Type B pancreatic cell (in vitro differentiated cells): Measurements from ENCODE around the gene PTPN22. TPM values are rescaled to one million over a fixed set of nuclear protein-coding genes. Genes with fewer than 3 reads are reported as not detected.

Source experiments
- DNase-seq: peaks from one replicate; pipeline ENCODE4 v3.0.0; 2021; ENCODE audit warnings: mixed read lengths; ENCODE audit not compliant: unreplicated experiment; ENCODE audit errors: extremely low spot score
- H3K27ac Mint-ChIP-seq: 2 replicates; pipeline ENCODE4 v1.8.0; 2021; ENCODE audit warnings: mild to moderate bottlenecking, mixed read lengths
- H3K27me3 Mint-ChIP-seq: 2 replicates; pipeline ENCODE4 v1.8.0; 2021; ENCODE audit warnings: mixed read lengths
- H3K36me3 Mint-ChIP-seq: 2 replicates; pipeline ENCODE4 v1.8.0; 2021; ENCODE audit warnings: mixed read lengths
- H3K4me1 Mint-ChIP-seq: one replicate; pipeline ENCODE4 v1.8.0; 2021; ENCODE audit warnings: mixed read lengths; ENCODE audit not compliant: unreplicated experiment
- H3K4me3 Mint-ChIP-seq: 2 replicates; pipeline ENCODE4 v1.8.0; 2021; ENCODE audit warnings: mild to moderate bottlenecking, mixed read lengths
- H3K9me3 Mint-ChIP-seq: 2 replicates; pipeline ENCODE4 v1.8.0; 2021; ENCODE audit warnings: mixed read lengths
- CTCF ChIP-seq: fragments of 200-600 bp; sonication (generic); conservative IDR thresholded peaks from 2 replicates; pipeline ENCODE4 v1.5.0; 2021; ENCODE audit warnings: antibody characterized with exemption, mild to moderate bottlenecking
- total RNA-seq: library from RNA; stranded (reverse); gene quantifications from 2 replicates; pipeline ENCODE4 v1.2.1, GENCODE V29; 2021; ENCODE audit warnings: low replicate concordance

PTPN22 gene
- total RNA-seq, 1 donor from 2014 or later, result not detected

- no peak overlapping the region for H3K4me3 Mint-ChIP-seq
- no peaks in the 10 kb centered on the region for H3K27me3 Mint-ChIP-seq
- no peaks in the 10 kb centered on the region for H3K9me3 Mint-ChIP-seq
- no peak overlapping the region for H3K27ac Mint-ChIP-seq
- no peaks in the 10 kb centered on the region for H3K4me1 Mint-ChIP-seq
- no peaks in the 10 kb centered on the region for H3K36me3 Mint-ChIP-seq
- peak; percentile 20 for TF ChIP-seq CTCF
- DNase-seq, result no peak
Measured at GRCh38 chr1:113874012-113874879, 2.7 kb upstream of the PTPN22 start.

- H3K36me3 Mint-ChIP-seq, result no peaks in the 10 kb centered on the region
- H3K9me3 Mint-ChIP-seq, result no peaks in the 10 kb centered on the region
- no peak for TF ChIP-seq CTCF
- DNase-seq, result no peak
- H3K27ac Mint-ChIP-seq, result no peak overlapping the region
- H3K27me3 Mint-ChIP-seq, result no peaks in the 10 kb centered on the region
- no peaks in the 10 kb centered on the region for H3K4me1 Mint-ChIP-seq
- no peak overlapping the region for H3K4me3 Mint-ChIP-seq
Measured at GRCh38 chr1:113872219-113872935, 865 bp upstream of the PTPN22 start.

- H3K27me3 Mint-ChIP-seq, result no peaks in the 10 kb centered on the region
Measured at GRCh38 chr1:113870778-113871177, 734 bp downstream of the PTPN22 start.

GRCh38 chr1:113868387-113869083 lies 3.0 kb downstream of the PTPN22 start:
- no peaks in the 10 kb centered on the region for H3K4me1 Mint-ChIP-seq
- TF ChIP-seq CTCF, result no peak
- no peak for DNase-seq
- no peak overlapping the region for H3K27ac Mint-ChIP-seq
- no peaks in the 10 kb centered on the region for H3K9me3 Mint-ChIP-seq
- H3K4me3 Mint-ChIP-seq, result no peak overlapping the region
- no peaks in the 10 kb centered on the region for H3K36me3 Mint-ChIP-seq
- H3K27me3 Mint-ChIP-seq, result no peaks in the 10 kb centered on the region

More at GRCh38 chr1:113870778-113871177, 734 bp downstream of the PTPN22 start:
- H3K4me1 Mint-ChIP-seq, result no peaks in the 10 kb centered on the region
- no peaks in the 10 kb centered on the region for H3K9me3 Mint-ChIP-seq
- no peak overlapping the region for H3K4me3 Mint-ChIP-seq
- no peak for TF ChIP-seq CTCF
- DNase-seq, result no peak
- no peaks in the 10 kb centered on the region for H3K36me3 Mint-ChIP-seq
- H3K27ac Mint-ChIP-seq, result no peak overlapping the region

- no peak for TF ChIP-seq CTCF
- Mint-ChIP-seq H3K9me3 (no peaks in the 10 kb centered on the region), H3K4me1 (no peaks in the 10 kb centered on the region), H3K27me3 (no peaks in the 10 kb centered on the region), H3K36me3 (no peaks in the 10 kb centered on the region), H3K27ac (no peak overlapping the region), H3K4me3 (no peak overlapping the region)
- no peak for DNase-seq
Measured at GRCh38 chr1:113861641-113862040, 9.9 kb downstream of the PTPN22 start.
